ENCODE data around the gene TMEM144.
"Not testable (repeated sequence)": the region's sequence is repeated elsewhere in the genome, so short reads cannot be mapped to it uniquely, and the experiment has no call there.

TMEM144 gene

DNA sequence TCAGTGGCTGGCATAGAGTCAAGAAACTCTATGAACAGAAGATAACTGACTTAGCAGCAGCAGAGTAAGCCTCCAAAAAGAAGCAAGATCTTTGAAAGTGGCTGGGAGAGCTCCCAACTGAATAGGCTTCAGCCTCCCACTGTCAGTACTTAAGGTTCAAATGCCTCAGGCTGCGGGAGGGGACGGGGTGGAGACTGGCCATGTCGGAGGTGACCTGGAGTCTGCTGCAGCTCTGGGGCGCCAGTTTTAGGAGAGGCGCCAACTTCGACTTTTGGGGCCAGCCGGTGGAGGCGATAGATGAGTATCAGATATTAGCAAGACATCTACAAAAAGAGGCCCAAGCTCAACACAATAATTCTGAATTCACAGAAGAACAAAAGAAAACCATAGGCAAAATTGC, 67.3 kb downstream of the TMEM144 start:
- POLR2A ChIA-PET: no interaction called here
- H3K27ac ChIP-seq (ENCODE audit: extremely low read depth, low read depth, low read length): no peak overlapping the region
- H3K36me3 ChIP-seq (ENCODE audit: control insufficient read depth in 2 of 2, insufficient read depth in 1 of 2, low read length in 2 of 2): no peaks in the 10 kb centered on the region
- H3K9me3 ChIP-seq (ENCODE audit: control insufficient read depth, insufficient read depth, low read depth, low read length): no peaks in the 10 kb centered on the region
- TF ChIP-seq ZNF146 (tag by site-specific recombination; IDR thresholded peaks at IDR 0.05) (no peak), ZIC2 (tag by site-specific recombination; IDR thresholded peaks at IDR 0.05) (no peak), ZNF600 (tag by site-specific recombination; IDR thresholded peaks at IDR 0.05) (no peak), IKZF3 (tag by site-specific recombination; IDR thresholded peaks at IDR 0.05) (no peak), ZNF37A (tag by site-specific recombination; IDR thresholded peaks at IDR 0.05) (no peak), ZNF776 (tag by site-specific recombination; IDR thresholded peaks at IDR 0.05; ENCODE audit: borderline replicate concordance) (no peak), GLI4 (tag by site-specific recombination; IDR thresholded peaks at IDR 0.05) (no peak), ZNF549 (tag by site-specific recombination; IDR thresholded peaks at IDR 0.05) (no peak), ZNF555 (tag by site-specific recombination; conservative IDR thresholded peaks at IDR 0.05) (no peak), ZFP41 (tag by site-specific recombination; IDR thresholded peaks at IDR 0.05; ENCODE audit: borderline replicate concordance) (no peak), HOXA7 (CRISPR knock-in tag; IDR thresholded peaks at IDR 0.05; ENCODE audit: borderline replicate concordance) (no peak), ZNF416 (tag by site-specific recombination; IDR thresholded peaks at IDR 0.05) (no peak), YY1 (tag by site-specific recombination; IDR thresholded peaks at IDR 0.05) (no peak)
- TF ChIP-seq, protein P1, sequence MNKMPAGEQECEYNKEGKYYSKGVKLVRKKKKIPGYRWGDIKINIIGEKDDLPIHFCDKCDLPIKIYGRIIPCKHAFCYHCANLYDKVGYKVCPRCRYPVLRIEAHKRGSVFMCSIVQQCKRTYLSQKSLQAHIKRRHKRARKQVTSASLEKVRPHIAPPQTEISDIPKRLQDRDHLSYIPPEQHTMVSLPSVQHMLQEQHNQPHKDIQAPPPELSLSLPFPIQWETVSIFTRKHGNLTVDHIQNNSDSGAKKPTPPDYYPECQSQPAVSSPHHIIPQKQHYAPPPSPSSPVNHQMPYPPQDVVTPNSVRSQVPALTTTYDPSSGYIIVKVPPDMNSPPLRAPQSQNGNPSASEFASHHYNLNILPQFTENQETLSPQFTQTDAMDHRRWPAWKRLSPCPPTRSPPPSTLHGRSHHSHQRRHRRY (tag by site-specific recombination; IDR thresholded peaks at IDR 0.05): no peak
- CTCF ChIA-PET: no interaction called here
- no peaks in the 10 kb centered on the region for H3K4me1 ChIP-seq (ENCODE audit: control insufficient read depth, insufficient read depth, low read length)
- no peak overlapping the region for H3K4me3 ChIP-seq (ENCODE audit: low read depth, low read length)

GRCh38 chr4:158279052-158279451, 68.8 kb downstream of the TMEM144 start:
- H3K4me3 ChIP-seq (ENCODE audit: low read depth, low read length); CTCF ChIA-PET: not testable (repeated sequence)

DNA sequence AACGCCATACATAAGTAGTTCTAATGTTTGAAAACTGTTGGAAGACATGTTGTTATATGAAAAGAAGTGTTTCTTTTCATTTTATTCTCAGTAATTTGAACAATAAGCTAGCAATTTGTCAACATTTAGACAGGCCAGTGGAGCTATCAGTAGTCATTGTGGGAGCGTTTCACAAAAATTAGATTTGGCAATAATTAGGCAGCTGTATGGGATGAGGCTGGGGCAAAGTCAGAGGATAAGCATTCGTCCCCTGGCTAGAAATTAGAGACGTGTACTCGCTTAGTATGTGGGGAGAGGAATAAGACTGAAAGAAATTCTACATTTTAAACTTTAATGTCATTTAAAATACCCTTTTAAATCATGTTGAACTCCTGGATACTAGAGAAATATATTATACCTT, 70.6 kb downstream of the TMEM144 start:
- POLR2A ChIA-PET: no interaction called here
- no peaks in the 10 kb centered on the region for H3K36me3 ChIP-seq (ENCODE audit: control insufficient read depth in 2 of 2, insufficient read depth in 1 of 2, low read length in 2 of 2)
- no peaks in the 10 kb centered on the region for H3K9me3 ChIP-seq (ENCODE audit: control insufficient read depth, insufficient read depth, low read depth, low read length)
- H3K27ac ChIP-seq (ENCODE audit: extremely low read depth, low read depth, low read length): no peak overlapping the region
- no peak overlapping the region for H3K4me3 ChIP-seq (ENCODE audit: low read depth, low read length)
- TF ChIP-seq HOXA7 (CRISPR knock-in tag; IDR thresholded peaks at IDR 0.05; ENCODE audit: borderline replicate concordance): no peak
- no peaks in the 10 kb centered on the region for H3K4me1 ChIP-seq (ENCODE audit: control insufficient read depth, insufficient read depth, low read length)
- CTCF ChIA-PET: interaction anchor here (0.6 to 0.9 kb wide), 2 partner anchors 26 to 113 kb away, joined by 3 read pairs; no protein-coding TSS in a partner anchor

More at GRCh38 chr4:158279052-158279451, 68.8 kb downstream of the TMEM144 start:
- H3K4me1 ChIP-seq (ENCODE audit: control insufficient read depth, insufficient read depth, low read length); H3K9me3 ChIP-seq (ENCODE audit: control insufficient read depth, insufficient read depth, low read depth, low read length); H3K36me3 ChIP-seq (ENCODE audit: control insufficient read depth in 2 of 2, insufficient read depth in 1 of 2, low read length in 2 of 2); H3K27ac ChIP-seq (ENCODE audit: extremely low read depth, low read depth, low read length); POLR2A ChIA-PET: not testable (repeated sequence)

DNA sequence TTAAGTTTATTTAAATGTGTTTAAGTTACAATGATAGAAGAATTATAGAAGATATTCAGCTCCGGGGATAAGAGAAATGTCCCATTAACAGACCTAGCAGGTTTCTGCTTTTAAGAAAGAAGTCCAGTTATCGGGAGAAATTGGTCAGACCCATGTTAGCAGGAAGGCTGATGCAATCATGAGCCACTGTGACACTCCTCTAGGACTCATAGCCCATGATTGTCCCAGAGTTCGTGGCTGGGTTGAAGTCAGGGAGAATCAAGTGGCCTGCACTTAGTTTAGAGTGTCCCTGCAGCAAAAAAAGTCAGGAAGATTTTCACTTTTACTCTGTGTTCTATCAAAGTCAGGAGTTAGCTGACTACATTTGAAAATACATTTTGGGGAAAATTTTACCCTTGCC, 72.0 kb downstream of the TMEM144 start:
- Histone ChIP-seq H3K9me3 (ENCODE audit: control insufficient read depth, insufficient read depth, low read depth, low read length) (no peaks in the 10 kb centered on the region), H3K4me1 (ENCODE audit: control insufficient read depth, insufficient read depth, low read length) (no peaks in the 10 kb centered on the region), H3K36me3 (ENCODE audit: control insufficient read depth in 2 of 2, insufficient read depth in 1 of 2, low read length in 2 of 2) (no peaks in the 10 kb centered on the region), H3K27ac (ENCODE audit: extremely low read depth, low read depth, low read length) (no peak overlapping the region), H3K4me3 (ENCODE audit: low read depth, low read length) (no peak overlapping the region)
- TF ChIP-seq, protein P2, sequence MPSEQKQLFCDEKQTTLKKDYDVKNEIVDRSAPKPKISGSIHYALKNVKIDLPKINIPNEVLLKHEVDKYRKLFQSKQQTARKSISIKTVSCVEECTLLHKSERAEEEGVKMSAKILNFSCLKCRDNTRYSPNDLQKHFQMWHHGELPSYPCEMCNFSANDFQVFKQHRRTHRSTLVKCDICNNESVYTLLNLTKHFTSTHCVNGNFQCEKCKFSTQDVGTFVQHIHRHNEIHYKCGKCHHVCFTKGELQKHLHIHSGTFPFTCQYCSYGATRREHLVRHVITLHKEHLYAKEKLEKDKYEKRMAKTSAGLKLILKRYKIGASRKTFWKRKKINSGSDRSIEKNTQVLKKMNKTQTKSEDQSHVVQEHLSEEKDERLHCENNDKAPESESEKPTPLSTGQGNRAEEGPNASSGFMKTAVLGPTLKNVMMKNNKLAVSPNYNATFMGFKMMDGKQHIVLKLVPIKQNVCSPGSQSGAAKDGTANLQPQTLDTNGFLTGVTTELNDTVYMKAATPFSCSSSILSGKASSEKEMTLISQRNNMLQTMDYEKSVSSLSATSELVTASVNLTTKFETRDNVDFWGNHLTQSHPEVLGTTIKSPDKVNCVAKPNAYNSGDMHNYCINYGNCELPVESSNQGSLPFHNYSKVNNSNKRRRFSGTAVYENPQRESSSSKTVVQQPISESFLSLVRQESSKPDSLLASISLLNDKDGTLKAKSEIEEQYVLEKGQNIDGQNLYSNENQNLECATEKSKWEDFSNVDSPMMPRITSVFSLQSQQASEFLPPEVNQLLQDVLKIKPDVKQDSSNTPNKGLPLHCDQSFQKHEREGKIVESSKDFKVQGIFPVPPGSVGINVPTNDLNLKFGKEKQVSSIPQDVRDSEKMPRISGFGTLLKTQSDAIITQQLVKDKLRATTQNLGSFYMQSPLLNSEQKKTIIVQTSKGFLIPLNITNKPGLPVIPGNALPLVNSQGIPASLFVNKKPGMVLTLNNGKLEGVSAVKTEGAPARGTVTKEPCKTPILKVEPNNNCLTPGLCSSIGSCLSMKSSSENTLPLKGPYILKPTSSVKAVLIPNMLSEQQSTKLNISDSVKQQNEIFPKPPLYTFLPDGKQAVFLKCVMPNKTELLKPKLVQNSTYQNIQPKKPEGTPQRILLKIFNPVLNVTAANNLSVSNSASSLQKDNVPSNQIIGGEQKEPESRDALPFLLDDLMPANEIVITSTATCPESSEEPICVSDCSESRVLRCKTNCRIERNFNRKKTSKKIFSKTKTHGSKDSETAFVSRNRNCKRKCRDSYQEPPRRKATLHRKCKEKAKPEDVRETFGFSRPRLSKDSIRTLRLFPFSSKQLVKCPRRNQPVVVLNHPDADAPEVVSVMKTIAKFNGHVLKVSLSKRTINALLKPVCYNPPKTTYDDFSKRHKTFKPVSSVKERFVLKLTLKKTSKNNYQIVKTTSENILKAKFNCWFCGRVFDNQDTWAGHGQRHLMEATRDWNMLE (tag by site-specific recombination; conservative IDR thresholded peaks at IDR 0.05; ENCODE audit: low read depth): peak; percentile 39; the same call in 1 of the 2 replicates
- TF ChIP-seq ZNF837 (tag by site-specific recombination; IDR thresholded peaks at IDR 0.05): no peak
- CTCF ChIA-PET: interaction anchor here (0.8 kb wide), 1 partner anchor 26 kb away, joined by 3 read pairs; no protein-coding TSS in a partner anchor
- POLR2A ChIA-PET: no interaction called here
